ENCODE measurements around the gene BRSK1. TPM values are rescaled to one million over a fixed set of nuclear protein-coding genes. Genes with fewer than 3 reads are reported as not detected.

BRSK1 gene
- total RNA-seq, 1 donor from 2014 or later: 223 TPM

GRCh38 chr19:55303477-55303876 lies 19.7 kb downstream of the BRSK1 start:
- H3K27ac Mint-ChIP-seq (ENCODE audit: unreplicated experiment): no peak overlapping the region
- peaks cover 3% of the 10 kb centered on the region for H3K9me3 Mint-ChIP-seq (ENCODE audit: unreplicated experiment)
- DNase-seq: no peak
- peaks cover 11% of the 10 kb centered on the region for H3K27me3 Mint-ChIP-seq (ENCODE audit: unreplicated experiment)
- H3K4me3 Mint-ChIP-seq (ENCODE audit: unreplicated experiment): no peak overlapping the region
- peaks cover 7% of the 10 kb centered on the region for H3K4me1 Mint-ChIP-seq (ENCODE audit: low read depth, unreplicated experiment)
- H3K36me3 Mint-ChIP-seq (ENCODE audit: unreplicated experiment): peaks cover 4% of the 10 kb centered on the region
- TF ChIP-seq, protein P1, sequence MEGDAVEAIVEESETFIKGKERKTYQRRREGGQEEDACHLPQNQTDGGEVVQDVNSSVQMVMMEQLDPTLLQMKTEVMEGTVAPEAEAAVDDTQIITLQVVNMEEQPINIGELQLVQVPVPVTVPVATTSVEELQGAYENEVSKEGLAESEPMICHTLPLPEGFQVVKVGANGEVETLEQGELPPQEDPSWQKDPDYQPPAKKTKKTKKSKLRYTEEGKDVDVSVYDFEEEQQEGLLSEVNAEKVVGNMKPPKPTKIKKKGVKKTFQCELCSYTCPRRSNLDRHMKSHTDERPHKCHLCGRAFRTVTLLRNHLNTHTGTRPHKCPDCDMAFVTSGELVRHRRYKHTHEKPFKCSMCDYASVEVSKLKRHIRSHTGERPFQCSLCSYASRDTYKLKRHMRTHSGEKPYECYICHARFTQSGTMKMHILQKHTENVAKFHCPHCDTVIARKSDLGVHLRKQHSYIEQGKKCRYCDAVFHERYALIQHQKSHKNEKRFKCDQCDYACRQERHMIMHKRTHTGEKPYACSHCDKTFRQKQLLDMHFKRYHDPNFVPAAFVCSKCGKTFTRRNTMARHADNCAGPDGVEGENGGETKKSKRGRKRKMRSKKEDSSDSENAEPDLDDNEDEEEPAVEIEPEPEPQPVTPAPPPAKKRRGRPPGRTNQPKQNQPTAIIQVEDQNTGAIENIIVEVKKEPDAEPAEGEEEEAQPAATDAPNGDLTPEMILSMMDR (IDR thresholded peaks at IDR 0.05; ENCODE audit: partially characterized antibody, unreplicated experiment): no peak

DNA sequence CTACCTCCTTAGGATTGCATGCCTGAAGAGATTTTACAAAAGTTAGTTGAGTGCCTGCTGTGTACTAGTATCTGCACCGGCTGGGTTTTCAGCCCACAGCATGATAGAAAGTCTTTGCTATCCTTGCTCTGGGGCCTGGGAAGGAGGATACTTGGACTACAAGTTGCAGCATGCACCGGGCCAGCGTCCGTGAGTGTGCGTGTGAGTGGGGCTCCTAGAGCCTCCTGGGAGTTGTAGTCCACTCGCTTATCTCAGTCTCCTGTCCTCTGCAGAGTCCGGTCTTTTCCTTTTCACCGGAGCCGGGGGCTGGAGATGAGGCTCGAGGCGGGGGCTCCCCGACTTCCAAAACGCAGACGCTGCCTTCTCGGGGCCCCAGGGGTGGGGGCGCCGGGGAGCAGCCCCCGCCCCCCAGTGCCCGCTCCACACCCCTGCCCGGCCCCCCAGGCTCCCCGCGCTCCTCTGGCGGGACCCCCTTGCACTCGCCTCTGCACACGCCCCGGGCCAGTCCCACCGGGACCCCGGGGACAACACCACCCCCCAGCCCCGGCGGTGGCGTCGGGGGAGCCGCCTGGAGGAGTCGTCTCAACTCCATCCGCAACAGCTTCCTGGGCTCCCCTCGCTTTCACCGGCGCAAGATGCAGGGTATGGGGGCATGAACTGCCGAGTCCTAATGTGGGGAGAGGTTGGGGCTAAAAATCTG lies 20.6 kb downstream of the BRSK1 start:
- Mint-ChIP-seq H3K27ac (ENCODE audit: unreplicated experiment) (no peak overlapping the region), H3K36me3 (ENCODE audit: unreplicated experiment) (peaks cover 4% of the 10 kb centered on the region), H3K9me3 (ENCODE audit: unreplicated experiment) (peaks cover 3% of the 10 kb centered on the region), H3K4me1 (ENCODE audit: low read depth, unreplicated experiment) (peaks cover 7% of the 10 kb centered on the region), H3K4me3 (ENCODE audit: unreplicated experiment) (no peak overlapping the region), H3K27me3 (ENCODE audit: unreplicated experiment) (peaks cover 10% of the 10 kb centered on the region)
- TF ChIP-seq, protein P1 (IDR thresholded peaks at IDR 0.05; ENCODE audit: partially characterized antibody, unreplicated experiment): no peak
- peak; percentile 45 for DNase-seq

DNA sequence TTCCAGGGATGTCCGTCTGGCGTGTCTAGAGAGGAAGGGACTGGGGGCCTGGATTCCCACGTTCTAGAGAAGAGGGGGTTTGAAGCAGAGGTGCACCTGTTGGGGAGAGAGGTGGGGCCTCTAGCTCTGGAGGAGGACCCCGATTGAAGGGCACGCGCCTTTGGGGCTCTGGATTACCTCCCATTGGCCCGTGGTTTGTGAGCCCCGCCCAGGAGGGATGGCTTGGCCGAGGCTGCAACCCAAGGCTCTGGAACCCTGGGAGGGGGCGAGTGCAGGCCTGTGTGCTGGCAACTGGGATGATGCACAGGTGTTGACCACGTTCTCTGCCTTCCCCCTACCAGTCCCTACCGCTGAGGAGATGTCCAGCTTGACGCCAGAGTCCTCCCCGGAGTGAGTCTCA lies 21.2 kb downstream of the BRSK1 start:
- Mint-ChIP-seq H3K4me1 (ENCODE audit: low read depth, unreplicated experiment) (peaks cover 7% of the 10 kb centered on the region), H3K4me3 (ENCODE audit: unreplicated experiment) (no peak overlapping the region), H3K36me3 (ENCODE audit: unreplicated experiment) (peaks cover 4% of the 10 kb centered on the region), H3K27ac (ENCODE audit: unreplicated experiment) (no peak overlapping the region), H3K9me3 (ENCODE audit: unreplicated experiment) (peaks cover 1% of the 10 kb centered on the region), H3K27me3 (ENCODE audit: unreplicated experiment) (peaks cover 10% of the 10 kb centered on the region)
- DNase-seq: no peak
- TF ChIP-seq, protein P1 (IDR thresholded peaks at IDR 0.05; ENCODE audit: partially characterized antibody, unreplicated experiment): no peak

GRCh38 chr19:55305491-55305890 lies 21.7 kb downstream of the BRSK1 start:
- TF ChIP-seq, protein P1 (IDR thresholded peaks at IDR 0.05; ENCODE audit: partially characterized antibody, unreplicated experiment): no peak
- H3K27ac Mint-ChIP-seq (ENCODE audit: unreplicated experiment): no peak overlapping the region
- H3K4me1 Mint-ChIP-seq (ENCODE audit: low read depth, unreplicated experiment): peaks cover 12% of the 10 kb centered on the region
- peaks cover 9% of the 10 kb centered on the region for H3K36me3 Mint-ChIP-seq (ENCODE audit: unreplicated experiment)
- peaks cover 1% of the 10 kb centered on the region for H3K9me3 Mint-ChIP-seq (ENCODE audit: unreplicated experiment)
- H3K27me3 Mint-ChIP-seq (ENCODE audit: unreplicated experiment): peaks cover 10% of the 10 kb centered on the region
- H3K4me3 Mint-ChIP-seq (ENCODE audit: unreplicated experiment): no peak overlapping the region
- no peak for DNase-seq

DNA sequence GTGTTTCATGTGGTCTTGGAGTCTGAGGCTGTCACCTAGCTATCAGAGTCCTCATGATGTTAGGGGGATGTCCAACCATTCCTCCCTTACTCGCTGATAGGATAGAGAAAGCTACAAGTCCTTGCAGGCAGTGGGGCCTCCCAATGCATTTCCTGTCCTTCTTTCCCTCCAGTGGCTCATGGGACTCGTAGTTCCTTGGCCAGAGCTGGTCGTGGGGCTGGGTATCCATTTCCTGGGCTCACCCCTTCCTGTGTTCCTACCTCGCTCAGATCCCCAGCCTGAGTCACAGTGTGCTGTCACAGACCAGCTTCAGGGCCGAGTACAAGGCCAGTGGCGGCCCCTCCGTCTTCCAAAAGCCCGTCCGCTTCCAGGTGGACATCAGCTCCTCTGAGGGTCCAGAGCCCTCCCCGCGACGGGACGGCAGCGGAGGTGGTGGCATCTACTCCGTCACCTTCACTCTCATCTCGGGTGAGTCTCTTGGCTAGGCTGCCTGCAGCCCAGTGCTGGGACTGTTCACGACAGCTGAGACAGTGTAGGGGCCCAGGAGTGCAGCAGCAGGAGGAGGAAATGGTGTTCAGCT lies 22.3 kb downstream of the BRSK1 start:
- no peak for DNase-seq
- Mint-ChIP-seq H3K4me3 (ENCODE audit: unreplicated experiment) (no peak overlapping the region), H3K36me3 (ENCODE audit: unreplicated experiment) (peaks cover 9% of the 10 kb centered on the region), H3K27ac (ENCODE audit: unreplicated experiment) (no peak overlapping the region), H3K27me3 (ENCODE audit: unreplicated experiment) (peaks cover 10% of the 10 kb centered on the region), H3K4me1 (ENCODE audit: low read depth, unreplicated experiment) (peaks cover 10% of the 10 kb centered on the region), H3K9me3 (ENCODE audit: unreplicated experiment) (peaks cover 1% of the 10 kb centered on the region)
- TF ChIP-seq, protein P1 (IDR thresholded peaks at IDR 0.05; ENCODE audit: partially characterized antibody, unreplicated experiment): no peak

Measured in glutamatergic neuron (in vitro differentiated cells).